NCI-H146 (cell line): Measurements from ENCODE around the gene HRK.

ENCODE experiments used
- DNase-seq: peaks from one replicate; lab custom pipeline; 2025; lab: John Stamatoyannopoulos, UW

Gene HRK

DNA sequence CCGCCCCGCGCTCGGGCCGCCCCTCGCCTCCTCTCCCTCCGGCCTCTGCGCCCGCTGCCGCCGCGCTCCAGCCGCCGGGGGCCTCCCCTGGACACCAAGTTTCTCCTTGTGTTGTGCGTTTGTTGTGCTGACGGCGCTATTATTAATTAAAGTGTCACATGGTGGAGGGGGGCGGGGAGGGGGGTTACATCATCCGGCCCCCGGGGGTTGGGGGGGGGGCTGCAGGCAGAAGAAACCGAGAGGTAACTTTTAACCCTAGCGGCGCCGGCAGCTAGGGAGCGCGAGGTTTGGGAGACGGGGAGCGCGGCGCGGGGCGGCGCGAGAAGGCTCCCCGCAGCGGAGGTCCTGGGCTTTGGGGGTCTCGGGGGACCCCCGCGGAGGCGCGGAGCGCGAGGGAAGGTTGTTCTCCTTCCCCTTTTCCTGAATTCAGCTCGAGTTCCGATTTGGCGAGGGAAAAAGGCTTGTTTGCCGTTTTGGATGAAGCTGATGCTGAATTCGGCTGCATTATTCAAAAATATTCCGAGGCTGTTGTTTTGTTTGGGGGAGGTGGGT is at the start of gene HRK:
Gene HRK, minus strand, starts transcription at position 117 of the 552 bp plus-strand sequence. CDS start 134 bp downstream, outside the sequence.
- peak; percentile 73 for DNase-seq

DNA sequence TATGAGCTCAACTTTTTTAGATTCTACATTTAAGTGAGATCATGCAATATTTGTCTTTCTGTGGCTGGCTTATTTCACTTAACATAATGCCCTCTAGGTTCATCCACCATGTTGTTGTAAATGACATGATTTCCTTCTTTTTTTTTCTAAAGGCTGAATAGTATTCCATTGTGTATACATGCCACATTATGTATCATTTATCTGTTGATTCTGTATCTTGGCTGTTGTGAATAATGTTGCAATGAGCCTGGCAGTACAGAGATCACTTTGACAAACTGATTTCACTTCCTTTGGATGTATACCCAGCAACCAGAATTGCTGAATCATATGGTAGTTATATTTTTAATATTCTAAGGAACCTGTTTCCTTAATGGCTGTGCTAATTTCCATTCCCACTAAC is 48.6 kb upstream of the HRK start:
- no peak for DNase-seq

DNA sequence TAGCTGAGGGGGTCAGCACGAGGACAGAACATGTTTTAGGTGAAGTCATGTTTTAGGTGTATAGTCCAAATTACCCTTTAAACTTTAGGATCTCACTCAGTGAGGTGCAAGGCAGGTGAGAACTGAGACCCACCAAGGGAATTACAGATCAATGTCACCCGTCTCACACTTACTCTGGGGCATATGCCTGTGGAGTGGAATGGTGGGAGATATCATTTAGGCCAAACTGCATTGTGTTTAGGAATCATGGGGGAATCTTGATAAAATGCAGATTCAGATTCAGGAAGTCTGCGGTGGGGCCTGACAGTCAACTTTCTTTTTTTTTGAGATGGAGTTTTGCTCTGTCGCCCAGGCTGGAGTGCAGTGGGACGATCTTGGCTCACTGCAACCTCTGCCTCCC is 47.3 kb upstream of the HRK start:
- DNase-seq: no peak

DNA sequence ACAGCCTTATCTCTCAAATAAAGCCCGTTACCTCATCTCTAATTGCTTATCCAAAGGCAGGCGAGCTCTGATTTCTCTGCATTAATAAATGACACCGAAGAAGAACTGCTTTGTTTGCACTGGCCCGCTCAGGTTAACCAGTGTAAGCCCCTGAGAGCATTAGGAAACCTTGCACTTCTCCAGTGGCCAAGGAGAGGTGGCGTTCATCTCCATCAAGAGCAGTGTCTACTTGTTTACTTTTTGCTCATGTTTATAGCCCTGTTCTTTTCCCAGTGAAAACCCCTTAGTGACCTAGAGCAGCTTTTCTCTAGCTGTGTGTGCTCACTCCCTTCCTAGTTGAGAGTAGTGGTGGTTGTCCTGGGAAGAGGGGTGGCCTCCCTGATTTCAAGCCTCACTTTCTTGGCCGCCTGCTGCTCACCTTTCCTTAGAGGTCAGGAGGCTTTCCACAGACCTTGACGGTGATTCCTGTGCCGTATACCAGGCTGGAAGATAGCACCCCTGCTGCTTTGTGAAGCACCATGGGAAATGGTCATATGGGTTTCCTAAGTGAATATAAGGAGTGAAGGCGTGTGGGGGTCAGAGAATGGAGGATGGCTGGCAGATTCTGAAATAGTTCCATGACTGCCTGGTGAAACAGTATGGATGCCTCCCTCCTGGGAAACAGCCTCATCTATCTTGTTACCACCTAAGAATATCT is 46.2 kb upstream of the HRK start:
- DNase-seq: no peak

DNA sequence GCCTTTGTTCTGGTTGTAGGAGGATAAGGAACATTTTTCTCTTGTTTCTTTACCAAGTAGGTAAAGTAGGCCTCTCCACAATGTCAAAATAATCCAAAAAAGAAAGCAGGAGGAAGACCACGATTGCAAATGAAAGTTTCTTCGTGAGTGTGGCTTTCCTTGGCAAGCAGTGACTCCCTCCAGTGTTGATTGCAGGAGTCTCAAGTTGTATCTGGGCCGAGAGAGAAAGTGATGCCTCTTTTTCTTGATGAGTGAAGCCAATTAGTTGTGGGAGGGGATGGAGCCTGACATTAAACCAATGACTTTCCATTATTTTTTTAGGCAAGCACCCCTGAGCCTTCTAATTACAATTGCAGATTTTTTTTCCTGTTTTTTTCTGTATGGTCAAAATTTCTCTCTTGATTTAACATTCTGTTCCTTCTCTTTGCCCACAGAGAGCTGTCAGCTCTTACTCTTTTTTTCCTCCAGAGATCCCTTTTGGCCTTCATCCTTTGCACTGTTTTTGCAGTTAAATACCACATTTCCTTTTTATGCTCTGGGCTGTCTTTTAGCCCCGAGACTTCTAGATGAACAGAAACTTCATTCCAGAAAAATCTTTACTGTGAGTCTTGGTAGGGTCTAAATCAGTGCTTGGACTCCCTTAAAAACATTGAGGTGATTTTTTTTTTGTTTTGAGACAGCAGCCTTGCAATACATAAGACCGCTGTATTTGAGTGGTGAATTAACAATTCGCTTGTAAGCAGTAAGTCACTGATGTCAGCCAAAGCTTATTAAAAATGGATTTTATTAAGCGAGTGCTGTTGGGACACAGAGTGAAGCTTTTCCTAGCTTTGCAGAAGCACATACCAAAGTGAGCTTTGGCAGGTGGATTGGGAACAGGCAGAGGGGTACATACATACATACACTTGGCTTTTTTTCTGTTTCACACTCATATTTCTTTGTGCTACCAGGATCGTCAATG is 45.3 kb upstream of the HRK start:
- no peak for DNase-seq

DNA sequence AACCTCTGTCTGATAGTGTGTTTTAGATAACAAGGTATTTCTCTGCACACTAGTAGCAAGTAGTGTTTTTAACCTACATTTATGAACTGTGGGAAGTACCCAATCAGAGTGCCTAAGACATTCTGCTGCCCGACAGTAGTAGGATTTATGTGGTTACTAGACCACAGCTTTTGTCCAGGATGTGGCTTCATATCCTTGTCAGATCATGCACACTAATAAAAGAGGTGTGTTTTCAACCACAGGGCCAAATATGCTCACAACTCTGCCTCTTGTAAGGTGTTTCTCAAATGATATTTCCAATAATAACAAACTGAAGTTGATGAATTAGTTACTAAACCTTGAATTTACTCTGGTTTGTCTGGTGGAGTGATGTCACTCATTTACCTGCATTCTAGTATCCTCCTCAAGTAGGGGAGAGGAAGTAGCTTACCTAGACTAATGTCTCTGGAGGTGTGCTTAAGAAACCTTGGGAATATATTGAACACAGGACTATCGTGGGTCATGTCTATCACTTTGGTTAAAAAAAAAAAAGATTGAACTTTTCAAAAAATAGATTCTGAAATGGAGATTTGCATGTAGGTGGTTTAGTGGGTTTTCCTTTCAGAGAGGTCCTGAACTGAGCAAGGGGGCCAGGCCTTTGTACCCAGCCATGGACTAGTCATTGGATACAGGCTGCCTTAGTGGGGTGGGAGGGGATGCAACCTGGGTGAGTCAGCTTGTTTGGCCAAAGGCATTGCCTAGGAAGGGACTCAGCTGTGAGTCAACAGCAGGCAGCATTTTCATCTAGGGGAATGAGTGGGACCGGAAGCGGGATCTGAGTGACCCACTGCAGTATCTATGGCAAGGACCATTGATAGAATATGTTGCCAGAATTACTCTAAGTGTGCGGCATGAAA is 43.6 kb upstream of the HRK start:
- no peak for DNase-seq

DNA sequence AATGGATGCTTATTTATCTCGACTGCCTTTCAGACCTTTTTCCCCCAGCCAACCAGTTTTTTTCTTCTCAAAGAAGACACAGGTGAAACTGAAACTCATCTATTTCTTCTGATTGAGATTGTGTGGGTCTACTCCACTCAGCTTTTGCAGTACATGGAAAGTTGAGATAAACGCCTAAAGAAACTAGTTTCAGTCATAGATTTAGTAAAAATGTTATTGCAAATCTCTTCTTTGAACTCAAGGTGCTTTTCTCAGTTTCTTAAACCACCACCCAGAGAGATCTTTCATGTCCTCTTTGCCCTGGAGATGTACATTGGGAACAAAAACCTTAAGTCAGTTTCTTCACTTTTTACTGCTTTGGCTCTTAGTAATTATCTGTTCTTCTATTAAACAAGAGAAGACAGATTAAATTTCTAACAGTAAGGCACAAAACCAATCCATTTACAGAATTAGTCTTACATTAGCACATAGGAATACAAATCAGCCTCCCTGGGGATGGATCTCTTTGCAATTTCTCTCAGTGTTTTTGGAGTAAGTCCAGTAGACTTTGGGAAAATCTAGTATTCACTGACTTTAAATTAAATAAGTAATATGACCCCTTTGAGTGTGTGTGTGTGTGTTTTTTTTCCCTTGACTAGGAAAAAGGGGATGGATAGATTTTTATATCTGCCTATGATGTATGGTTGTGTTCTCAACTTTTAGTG is 41.1 kb upstream of the HRK start:
- DNase-seq: no peak

DNA sequence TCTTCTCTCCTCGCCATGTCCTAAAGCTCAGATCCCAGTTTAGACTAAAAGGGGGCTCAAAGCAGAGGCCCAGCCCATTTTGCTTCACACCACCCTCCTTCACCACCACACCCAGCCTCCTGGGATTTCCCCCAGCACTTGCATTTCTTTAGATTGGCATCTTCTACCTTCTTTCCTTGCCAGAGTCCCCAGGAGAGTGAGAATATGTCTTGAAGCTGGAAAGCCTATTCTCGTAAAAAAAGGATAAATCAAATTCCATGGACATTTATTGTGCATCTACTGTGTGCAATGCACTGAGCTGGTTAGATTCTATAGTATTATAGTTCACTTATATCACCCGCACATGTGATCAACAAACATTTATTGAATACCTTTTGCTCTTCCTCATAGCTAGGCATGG is 39.7 kb upstream of the HRK start:
- no peak for DNase-seq

DNA sequence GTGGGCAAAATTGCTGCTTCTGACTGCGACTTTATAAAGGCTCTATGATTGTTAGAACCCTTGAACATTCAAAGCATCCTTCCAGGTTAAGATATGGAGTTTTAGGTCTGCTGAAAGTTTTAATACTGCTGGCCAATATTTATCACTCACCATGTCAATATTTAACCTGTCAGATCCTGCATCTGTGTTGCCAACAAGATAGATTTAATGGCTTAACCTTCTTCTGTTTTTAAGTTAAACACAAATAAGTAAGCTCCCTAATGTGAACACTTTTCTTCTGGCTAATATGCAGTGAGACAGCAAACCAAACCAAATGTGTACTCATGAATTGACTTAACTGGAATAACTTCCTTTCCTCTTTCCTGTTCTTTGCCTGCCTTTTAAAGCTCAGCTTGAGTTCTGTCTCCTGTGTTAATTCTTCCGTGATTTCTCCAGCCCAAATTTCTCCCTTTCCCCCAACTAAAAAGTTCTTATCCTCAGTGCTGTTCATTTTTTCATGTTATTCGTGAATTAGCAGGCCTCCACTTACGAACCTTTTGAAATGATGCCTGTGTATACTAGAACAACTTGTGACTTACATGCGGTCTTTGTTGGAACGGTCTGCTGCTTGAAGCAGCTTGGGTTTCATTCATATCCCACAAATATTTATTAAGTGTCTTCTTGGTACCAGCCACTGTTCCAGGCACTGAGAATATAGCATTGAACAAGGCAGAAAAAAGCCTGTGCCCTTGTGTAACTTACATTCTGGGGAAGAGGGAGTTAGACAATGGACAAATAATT is 38.7 kb upstream of the HRK start:
- DNase-seq: no peak

DNA sequence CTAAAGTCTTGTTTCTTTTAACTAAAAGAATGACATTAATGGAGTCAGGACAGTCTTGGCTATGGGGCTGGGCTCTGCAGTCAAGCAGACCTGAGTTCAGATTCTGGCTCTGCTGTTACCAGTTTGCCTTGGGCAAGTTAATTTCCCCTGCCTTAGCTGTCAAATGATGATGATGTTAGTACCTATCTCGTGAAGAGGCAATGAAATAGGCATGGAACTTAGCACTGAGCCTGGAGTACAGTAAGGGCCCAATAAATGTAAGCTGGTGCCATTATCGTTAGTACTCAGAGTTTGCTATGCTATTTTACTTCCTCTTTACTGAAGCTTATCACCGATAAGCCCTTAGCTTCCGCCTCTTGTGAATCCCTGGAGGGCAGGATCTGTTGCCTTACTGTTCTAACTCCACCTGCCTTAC is 38.0 kb upstream of the HRK start:
- peak; percentile 43 for DNase-seq

DNA sequence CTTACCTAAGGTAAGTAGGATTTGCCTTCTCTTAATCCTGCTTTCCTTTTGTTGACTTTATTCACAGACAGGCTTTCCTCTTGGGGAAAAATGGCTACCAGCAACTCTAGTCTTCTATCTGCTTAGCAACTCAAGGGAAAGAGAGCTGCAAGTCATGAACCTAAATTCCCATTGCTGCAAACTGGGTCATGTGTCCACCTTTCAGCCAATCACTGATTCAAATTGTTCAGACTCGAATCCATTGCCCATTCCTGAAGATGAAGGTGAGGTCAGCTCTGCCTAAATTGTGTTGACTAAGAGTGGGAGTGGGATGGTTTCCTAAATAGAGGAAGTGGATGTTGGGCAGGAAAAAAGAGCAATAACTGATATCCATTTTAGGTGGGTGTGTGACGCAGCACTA is 37.2 kb upstream of the HRK start:
- no peak for DNase-seq

DNA sequence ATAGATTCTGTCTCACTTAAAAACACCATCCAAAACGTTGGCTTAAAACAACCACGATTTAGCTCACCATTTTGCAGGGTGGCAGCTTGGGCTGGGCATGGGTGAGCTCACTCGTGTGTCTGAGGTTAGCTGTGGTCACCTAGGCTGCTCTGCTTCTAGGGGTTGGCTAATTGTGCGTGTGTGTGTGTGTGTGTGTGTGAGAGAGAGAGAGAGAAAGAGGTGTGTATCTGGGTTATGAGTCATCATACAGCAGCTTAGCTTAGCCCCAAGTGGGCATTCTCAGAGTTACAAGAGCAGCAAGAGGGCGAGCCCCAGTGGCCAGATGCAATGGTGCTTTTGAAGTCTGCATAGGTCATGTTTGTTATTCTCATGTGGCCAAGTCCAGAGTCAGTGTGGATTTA is 35.5 kb upstream of the HRK start:
- peak; percentile 9 for DNase-seq

DNA sequence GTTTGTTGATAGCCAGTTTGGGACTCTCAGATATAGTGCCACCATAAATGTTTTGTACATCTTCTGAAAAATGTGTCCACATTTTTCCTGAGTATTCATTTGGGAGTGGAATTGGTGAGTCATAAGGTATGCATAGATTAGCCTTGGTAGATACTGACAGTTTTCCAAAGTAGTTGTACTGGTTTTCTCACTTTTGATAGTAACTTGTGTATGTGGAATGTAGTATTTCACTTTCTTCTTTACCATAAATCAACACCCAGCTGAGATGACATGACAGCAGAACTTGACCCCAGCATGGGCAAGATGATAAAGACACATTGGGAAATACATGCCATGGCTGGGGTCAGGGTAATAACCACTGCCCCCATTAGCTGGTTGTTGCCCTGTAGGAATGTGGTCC is 34.9 kb upstream of the HRK start:
- DNase-seq: no peak

DNA sequence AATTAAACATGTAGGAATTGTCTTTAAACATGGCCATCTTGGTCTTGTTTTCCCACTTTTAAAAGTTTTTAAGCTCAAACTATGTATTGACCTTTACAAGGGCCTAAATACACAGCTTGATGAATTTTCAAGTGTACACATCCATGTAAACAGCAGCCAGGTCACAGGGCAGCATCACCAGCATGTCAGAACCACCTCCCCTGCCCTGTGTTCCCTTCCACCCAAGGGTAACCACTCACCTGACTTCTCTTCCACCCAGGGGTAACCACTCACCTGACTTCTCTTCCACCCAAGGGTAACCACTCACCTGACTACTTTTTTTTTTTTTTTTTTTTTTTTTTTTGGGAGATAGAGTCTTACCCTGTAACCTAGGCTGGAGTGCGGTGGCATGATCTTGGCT is 34.1 kb upstream of the HRK start:
- DNase-seq: no peak

DNA sequence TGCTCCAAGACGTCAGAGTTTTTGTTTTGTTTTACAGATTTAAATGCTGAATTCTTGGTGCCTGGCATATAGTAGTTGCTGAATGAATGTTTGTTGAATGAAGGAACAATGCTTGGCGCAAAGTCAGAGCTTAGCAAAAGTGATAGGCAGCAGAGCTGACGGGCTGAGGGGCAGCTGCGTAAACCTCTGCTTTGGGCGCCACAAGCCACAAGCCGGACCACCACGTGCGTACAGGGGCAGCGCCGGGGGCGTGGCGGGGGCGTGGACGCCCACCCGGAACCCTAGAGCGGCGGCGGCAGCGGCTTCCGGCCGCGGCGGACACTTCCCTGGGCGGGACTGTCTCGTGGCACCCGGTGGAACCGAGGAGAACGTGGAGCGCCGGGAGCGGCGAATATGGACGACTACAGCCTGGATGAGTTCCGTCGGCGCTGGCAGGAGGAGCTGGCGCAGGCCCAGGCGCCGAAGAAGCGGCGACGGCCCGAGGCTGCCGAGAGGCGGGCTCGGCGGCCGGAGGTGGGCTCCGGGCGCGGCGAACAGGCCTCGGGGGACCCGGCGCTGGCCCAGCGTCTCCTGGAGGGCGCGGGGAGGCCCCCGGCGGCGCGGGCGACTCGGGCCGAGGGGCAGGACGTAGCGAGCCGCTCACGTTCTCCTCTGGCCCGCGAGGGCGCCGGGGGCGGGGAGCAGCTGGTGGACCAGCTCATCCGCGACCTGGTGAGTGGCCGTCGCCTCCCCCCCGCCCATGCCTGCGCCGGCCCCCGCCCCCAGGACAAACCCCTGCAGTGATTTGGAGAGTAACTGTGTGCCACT is 29.6 kb upstream of the HRK start, which contains the start of gene FBXW8:
Gene FBXW8, plus strand, starts transcription at position 306 of the 807 bp plus-strand sequence. Its CDS starts 88 bp downstream, at position 394.
- DNase-seq: peak; percentile 81

DNA sequence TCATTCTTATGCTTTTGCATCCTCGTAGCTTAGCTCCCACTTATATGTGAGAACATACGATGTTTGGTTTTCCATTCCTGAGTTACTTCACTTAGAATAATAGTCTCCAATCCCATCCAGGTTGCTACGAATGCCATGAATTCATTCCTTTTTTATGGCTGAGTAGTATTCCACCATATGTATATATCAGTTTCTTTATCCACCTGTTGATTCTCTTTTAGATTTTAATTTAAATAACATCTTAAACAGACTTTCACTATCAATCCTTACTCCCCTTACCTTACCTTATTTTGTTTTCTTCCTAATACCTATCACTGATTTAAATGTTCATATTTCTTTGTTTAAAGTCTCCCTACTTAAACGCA is 29.0 kb upstream of the HRK start:
- no peak for DNase-seq

DNA sequence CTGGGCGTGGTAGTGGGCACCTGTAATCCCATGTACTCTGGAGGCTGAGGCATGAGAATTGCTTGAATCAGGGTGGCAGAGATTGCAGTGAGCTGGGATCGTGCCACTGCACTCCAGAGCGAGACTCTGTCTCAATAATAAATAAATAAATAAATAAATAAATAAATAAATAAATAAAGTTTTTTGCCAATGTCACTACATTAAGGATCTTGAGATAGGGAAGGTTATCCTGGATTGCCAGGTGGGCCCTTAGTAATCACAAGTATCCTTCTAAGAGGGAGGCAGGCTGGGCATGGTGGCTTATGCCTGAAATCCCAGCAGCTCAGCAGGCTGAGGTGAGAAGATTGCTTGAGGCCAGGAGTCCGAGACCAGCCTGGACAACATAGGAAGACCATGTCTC is 25.0 kb upstream of the HRK start:
- DNase-seq: no peak

DNA sequence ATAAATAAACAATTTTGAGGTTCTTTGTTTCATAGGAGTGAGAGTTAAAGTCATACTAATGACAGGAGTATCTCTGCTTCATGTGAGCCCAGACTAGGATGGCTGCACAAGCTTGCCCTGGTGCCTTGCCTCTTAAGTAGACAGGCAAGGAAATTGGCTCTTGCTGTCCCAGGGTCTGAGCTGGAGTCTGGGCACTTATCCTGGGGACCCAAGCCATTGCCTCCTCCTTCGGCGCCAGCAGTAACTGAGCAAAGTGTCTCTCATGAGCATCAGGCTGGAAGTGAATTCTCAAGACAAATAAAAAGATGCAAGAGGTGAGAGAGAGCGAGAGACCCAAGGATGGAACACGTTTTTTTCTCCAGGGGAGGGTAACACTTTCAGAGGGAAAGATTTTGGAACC is 22.6 kb upstream of the HRK start:
- no peak for DNase-seq

DNA sequence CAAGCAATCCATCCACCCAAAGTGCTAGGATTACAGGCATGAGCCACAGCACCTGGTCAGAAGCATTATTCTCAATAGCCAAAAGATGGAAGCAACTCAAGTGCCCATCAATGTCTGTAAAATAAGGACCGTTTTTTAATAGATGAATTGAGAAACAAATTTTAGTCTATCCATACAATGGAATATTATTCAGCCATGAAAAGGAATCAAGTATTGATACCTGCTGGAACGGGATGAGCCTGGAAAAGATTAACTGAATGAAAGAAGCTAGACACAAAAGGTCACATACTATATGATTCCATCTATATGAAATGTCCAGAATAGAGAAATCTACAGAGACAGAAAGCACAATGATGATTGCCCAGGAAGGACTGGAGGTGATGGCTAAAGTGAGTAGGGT is 20.4 kb upstream of the HRK start:
- no peak for DNase-seq

DNA sequence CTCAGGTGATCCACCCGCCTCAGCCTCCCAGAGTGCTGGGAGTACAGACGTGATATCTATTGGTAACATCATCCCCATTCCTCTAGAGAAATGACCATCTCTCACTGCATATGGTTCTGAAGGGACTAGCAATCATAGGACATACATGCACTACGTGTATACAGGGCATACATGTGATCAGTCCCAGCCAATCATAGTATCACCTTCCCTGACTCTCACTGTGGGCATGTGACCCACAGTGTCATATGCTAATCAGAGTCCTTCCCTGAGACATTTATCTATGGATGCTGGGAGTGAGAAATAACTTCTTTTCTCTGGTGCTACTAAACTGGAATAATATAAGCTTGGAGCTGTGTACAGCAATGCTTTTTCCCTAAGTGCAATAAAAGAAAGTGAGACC is 17.4 kb upstream of the HRK start:
- no peak for DNase-seq
